ENCODE data around the gene ATP6V0A4. TPM values are rescaled to one million over a fixed set of nuclear protein-coding genes. Genes with fewer than 3 reads are reported as not detected.
"Not testable (repeated sequence)": the region's sequence is repeated elsewhere in the genome, so short reads cannot be mapped to it uniquely, and the experiment has no call there.

ATP6V0A4 gene
- total RNA-seq, 4 donors from 2014 or later = 6.0 to 34.1 (median 19.6) TPM

DNA sequence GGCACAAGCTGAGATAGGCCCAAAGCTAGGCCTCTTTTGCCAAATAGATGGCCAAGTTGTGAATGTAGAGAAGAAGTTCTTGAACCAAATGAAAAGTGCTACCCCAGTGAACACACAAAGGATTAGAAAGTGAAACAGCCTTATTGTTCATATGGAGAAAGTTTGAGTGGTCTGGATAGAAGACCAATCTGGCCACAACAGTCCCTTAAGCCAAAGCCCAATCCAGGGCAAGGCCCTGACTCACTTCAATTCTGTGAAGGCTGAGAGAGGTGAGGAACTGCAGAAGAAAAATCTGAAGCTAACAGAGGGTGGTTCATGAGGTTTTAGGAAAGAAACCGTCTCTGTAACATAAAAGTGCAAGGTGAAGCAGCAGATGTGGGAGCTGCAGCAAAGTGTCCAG is 18.7 kb upstream of the ATP6V0A4 start:
- intact Hi-C loops (cut with DNase I; ENCODE audit: low total_unique reads) = no loop called here
- 89 to 91% methylated on average over 1 of the region's 1 CpG for WGBS, 2 donors

DNA sequence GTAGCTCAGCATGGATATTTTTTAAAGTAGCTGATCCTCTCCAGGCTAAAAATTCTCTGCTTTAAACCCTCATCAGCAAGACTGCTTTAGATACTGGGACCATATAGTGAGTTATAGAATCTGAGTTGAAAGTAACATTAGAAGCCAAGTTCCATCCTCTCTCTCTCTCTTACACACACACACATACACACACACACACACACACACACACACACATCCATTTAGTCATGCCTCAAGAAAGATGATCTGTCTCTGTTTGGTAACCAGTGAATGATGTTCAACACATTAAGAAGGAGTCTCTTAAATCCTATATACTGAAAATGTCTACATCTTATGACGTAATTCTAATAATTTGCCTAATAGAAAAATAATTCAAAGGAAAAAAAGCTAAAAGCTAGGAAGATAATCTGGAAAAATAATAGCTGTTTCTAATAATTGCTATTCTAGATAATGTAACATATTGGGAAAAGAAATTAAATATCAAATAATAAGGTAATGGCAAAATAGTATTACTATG is 16.9 kb upstream of the ATP6V0A4 start:
- 84 to 93% methylated on average over 1 of the region's 1 CpG for WGBS, 2 donors
- no peak overlapping the region for H3K4me3 ChIP-seq (ENCODE audit: low read depth, poor library complexity, severe bottlenecking)
- intact Hi-C loops (cut with DNase I; ENCODE audit: low total_unique reads) = no loop called here
- no peak for DNase-seq (ENCODE audit: low spot score in 2 of 2)
- TF ChIP-seq, protein P1, sequence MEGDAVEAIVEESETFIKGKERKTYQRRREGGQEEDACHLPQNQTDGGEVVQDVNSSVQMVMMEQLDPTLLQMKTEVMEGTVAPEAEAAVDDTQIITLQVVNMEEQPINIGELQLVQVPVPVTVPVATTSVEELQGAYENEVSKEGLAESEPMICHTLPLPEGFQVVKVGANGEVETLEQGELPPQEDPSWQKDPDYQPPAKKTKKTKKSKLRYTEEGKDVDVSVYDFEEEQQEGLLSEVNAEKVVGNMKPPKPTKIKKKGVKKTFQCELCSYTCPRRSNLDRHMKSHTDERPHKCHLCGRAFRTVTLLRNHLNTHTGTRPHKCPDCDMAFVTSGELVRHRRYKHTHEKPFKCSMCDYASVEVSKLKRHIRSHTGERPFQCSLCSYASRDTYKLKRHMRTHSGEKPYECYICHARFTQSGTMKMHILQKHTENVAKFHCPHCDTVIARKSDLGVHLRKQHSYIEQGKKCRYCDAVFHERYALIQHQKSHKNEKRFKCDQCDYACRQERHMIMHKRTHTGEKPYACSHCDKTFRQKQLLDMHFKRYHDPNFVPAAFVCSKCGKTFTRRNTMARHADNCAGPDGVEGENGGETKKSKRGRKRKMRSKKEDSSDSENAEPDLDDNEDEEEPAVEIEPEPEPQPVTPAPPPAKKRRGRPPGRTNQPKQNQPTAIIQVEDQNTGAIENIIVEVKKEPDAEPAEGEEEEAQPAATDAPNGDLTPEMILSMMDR (IDR thresholded peaks at IDR 0.05) = no peak
- TF ChIP-seq POLR2A (IDR thresholded peaks at IDR 0.05) = no peak

More for the DNA sequence above, 18.7 kb upstream of the ATP6V0A4 start:
- H3K4me3 ChIP-seq (ENCODE audit: low read depth, poor library complexity, severe bottlenecking) = no peak overlapping the region
- no peak for DNase-seq (ENCODE audit: low spot score in 2 of 2)
- TF ChIP-seq POLR2A (IDR thresholded peaks at IDR 0.05) = no peak
- TF ChIP-seq, protein P1 (IDR thresholded peaks at IDR 0.05) = no peak

GRCh38 chr7:138813945-138814344 is 15.9 kb upstream of the ATP6V0A4 start:
- H3K4me3 ChIP-seq (ENCODE audit: low read depth, poor library complexity, severe bottlenecking) = no peak overlapping the region
- TF ChIP-seq, protein P1 (IDR thresholded peaks at IDR 0.05) = no peak
- TF ChIP-seq POLR2A (IDR thresholded peaks at IDR 0.05) = no peak
- 76 to 85% methylated on average over 2 of the region's 2 CpGs for WGBS, 2 donors
- intact Hi-C loops (cut with DNase I; ENCODE audit: low total_unique reads) = no loop called here
- no peak for DNase-seq (ENCODE audit: low spot score in 2 of 2)

GRCh38 chr7:138811327-138811726 is 13.3 kb upstream of the ATP6V0A4 start:
- DNase-seq (ENCODE audit: low spot score in 2 of 2); intact Hi-C loops (cut with DNase I; ENCODE audit: low total_unique reads); H3K4me3 ChIP-seq (ENCODE audit: low read depth, poor library complexity, severe bottlenecking): not testable (repeated sequence)
- WGBS, 2 donors = 83 to 86% methylated on average over 2 of the region's 2 CpGs

DNA sequence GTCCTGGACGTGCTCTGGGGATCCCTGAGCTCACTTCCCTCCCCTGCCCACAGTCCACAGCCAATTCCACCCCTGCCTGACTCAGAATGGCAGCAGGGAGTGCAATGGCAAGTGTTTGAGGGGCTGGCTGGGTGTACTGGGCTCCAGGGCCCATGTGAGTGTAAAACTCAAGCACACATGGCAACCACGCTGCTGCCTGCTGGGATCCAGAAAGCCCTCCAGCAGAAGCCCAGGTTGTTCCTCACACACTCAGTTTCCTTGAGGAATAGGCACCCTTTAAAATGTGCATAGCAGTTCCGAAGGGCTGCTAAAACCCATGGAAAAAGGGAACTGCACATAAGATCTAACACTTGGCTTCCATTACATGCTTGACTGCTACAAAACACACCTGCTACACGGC is 11.3 kb upstream of the ATP6V0A4 start:
- intact Hi-C loops (cut with DNase I; ENCODE audit: low total_unique reads) = loop anchor here (5.0 kb wide), 1 partner anchor 342 kb away; no protein-coding TSS in a partner anchor
- H3K4me3 ChIP-seq (ENCODE audit: low read depth, poor library complexity, severe bottlenecking) = no peak overlapping the region
- TF ChIP-seq POLR2A (IDR thresholded peaks at IDR 0.05) = no peak
- TF ChIP-seq, protein P1 (IDR thresholded peaks at IDR 0.05) = no peak
- 60 to 61% methylated on average over 4 of the region's 4 CpGs for WGBS, 2 donors
- DNase-seq (ENCODE audit: low spot score in 2 of 2) = peak in 1 of 2 donors; percentile 59

GRCh38 chr7:138804618-138805017 is 6.6 kb upstream of the ATP6V0A4 start:
- TF ChIP-seq, protein P1 (IDR thresholded peaks at IDR 0.05) = no peak
- TF ChIP-seq POLR2A (IDR thresholded peaks at IDR 0.05) = no peak
- DNase-seq (ENCODE audit: low spot score in 2 of 2) = no peak
- H3K4me3 ChIP-seq (ENCODE audit: low read depth, poor library complexity, severe bottlenecking) = no peak overlapping the region
- WGBS, 2 donors = 76 to 84% methylated on average over 1 of the region's 1 CpG
- intact Hi-C loops (cut with DNase I; ENCODE audit: low total_unique reads) = loop anchor here (5.0 kb wide), 1 partner anchor 337 kb away; no protein-coding TSS in a partner anchor

Measured in lower leg skin (tissue), 4 donors.